Naive thymus-derived CD4-positive, alpha-beta T cell (primary cell): ENCODE measurements around the gene DBI. TPM values are rescaled to one million over a fixed set of nuclear protein-coding genes. Genes with fewer than 3 reads are reported as not detected.
"Not testable (repeated sequence)": the region's sequence is repeated elsewhere in the genome, so short reads cannot be mapped to it uniquely, and the experiment has no call there.

ENCODE experiments used
- ATAC-seq: fragments of 150-1000 bp; cut with Tn5 transposase; 2 replicates; pipeline ENCODE4 v1.10.0; 2021; ENCODE audit warnings: mild to moderate bottlenecking, moderate library complexity
- CTCF ChIA-PET: fragments of 350-600 bp; sonication (Branson Sonifier 250); formaldehyde crosslinking; loops from one replicate; lab custom pipeline; 2021; ENCODE audit warnings: antibody characterized with exemption; lab: Charles Lee
- POLR2A ChIA-PET: fragments of 350-600 bp; sonication (Branson Sonifier 250); formaldehyde crosslinking; loops from one replicate; lab custom pipeline; 2021; ENCODE audit warnings: antibody characterized with exemption, inconsistent platforms; lab: Charles Lee
- DNase-seq, 9 donors: peaks; one replicate each; pipeline versions ENCODE4 v3.0.0 to v3.0.0-alpha.2; 2020 to 2022; ENCODE audit warnings: mixed read lengths in 1 of 9
- H3K27ac ChIP-seq: one replicate; pipeline ENCODE4 v1.7.0; 2013; ENCODE audit warnings: mild to moderate bottlenecking, low read depth, low read length, moderate library complexity
- H3K27me3 ChIP-seq, 2 donors: one replicate each; pipeline ENCODE4 v1.7.0; 2013; ENCODE audit warnings: low read length in 2 of 2, mild to moderate bottlenecking in 2 of 2, moderate library complexity in 2 of 2; ENCODE audit not compliant: control insufficient read depth in 2 of 2, insufficient read depth in 2 of 2
- H3K36me3 ChIP-seq, 3 experiments: 1 replicate in 2 of 3; 2 replicates in 1 of 3; pipeline ENCODE4 v1.7.0; 2013; ENCODE audit warnings: low read length in 3 of 3, mild to moderate bottlenecking in 3 of 3, moderate library complexity in 1 of 3; ENCODE audit not compliant: insufficient read depth in 3 of 3, control insufficient read depth in 2 of 3
- H3K4me1 ChIP-seq, 2 donors: one replicate each; pipeline ENCODE4 v1.7.0; 2013; ENCODE audit warnings: low read length in 2 of 2, mild to moderate bottlenecking in 2 of 2, moderate library complexity in 1 of 2; ENCODE audit not compliant: control insufficient read depth in 2 of 2, insufficient read depth in 2 of 2
- H3K4me3 ChIP-seq: 2 replicates; pipeline ENCODE4 v1.7.0; 2013; ENCODE audit warnings: mild to moderate bottlenecking, low read length
- H3K9me3 ChIP-seq, 3 experiments: 1 replicate in 2 of 3; 2 replicates in 1 of 3; pipeline ENCODE4 v1.7.0; 2013; ENCODE audit warnings: low read length in 3 of 3; ENCODE audit not compliant: control insufficient read depth in 2 of 3
- H3K27ac Mint-ChIP-seq, 9 donors: one replicate each; pipeline ENCODE4 v1.8.0; 2020 to 2022; ENCODE audit warnings: mixed read lengths in 9 of 9, mild to moderate bottlenecking in 8 of 9, moderate library complexity in 5 of 9, inconsistent platforms in 2 of 9
- H3K27me3 Mint-ChIP-seq, 5 donors: one replicate each; pipeline ENCODE4 v1.8.0; 2021 to 2022; ENCODE audit warnings: mixed read lengths in 5 of 5, mild to moderate bottlenecking in 1 of 5
- H3K36me3 Mint-ChIP-seq, 5 donors: one replicate each; pipeline ENCODE4 v1.8.0; 2020 to 2022; ENCODE audit warnings: mixed read lengths in 5 of 5, mild to moderate bottlenecking in 3 of 5, inconsistent platforms in 1 of 5
- H3K4me1 Mint-ChIP-seq, 7 donors: one replicate each; pipeline ENCODE4 v1.8.0; 2020 to 2022; ENCODE audit warnings: mixed read lengths in 7 of 7, mild to moderate bottlenecking in 3 of 7, inconsistent platforms in 1 of 7
- H3K4me3 Mint-ChIP-seq, 10 donors: one replicate each; pipeline ENCODE4 v1.8.0; 2020 to 2022; ENCODE audit warnings: mild to moderate bottlenecking in 10 of 10, mixed read lengths in 10 of 10, moderate library complexity in 6 of 10, inconsistent platforms in 2 of 10
- H3K9me3 Mint-ChIP-seq, 11 donors: one replicate each; pipeline ENCODE4 v1.8.0; 2020 to 2022; ENCODE audit warnings: mixed read lengths in 11 of 11, mild to moderate bottlenecking in 4 of 11, inconsistent platforms in 1 of 11, moderate library complexity in 1 of 11
- intact Hi-C, 2 donors: fragments of 100-400 bp; cut with micrococcal nuclease; formaldehyde crosslinking; loops; one replicate each; pipeline ENCODE4 v1.15.1; 2023
- polyA plus RNA-seq, 2 donors: library from polyadenylated mRNA; unstranded; fragments of 300-500 nt; fragmentation: Illumina TruSeq; gene quantifications; one replicate each; pipeline ENCODE4 v1.2.3, GENCODE V29; 2021
- total RNA-seq, 6 experiments: library from RNA in 5 of 6; stranded (reverse) in 5 of 6; gene quantifications; 1 replicate in 5 of 6; 2 replicates in 1 of 6; pipeline ENCODE4 v1.2.3 and lab custom pipeline; 2021 to 2026

DBI gene
- total and polyA plus RNA-seq, 7 experiments from 2014 or later: 29.3 to 253 (median 42.9) TPM

DNA sequence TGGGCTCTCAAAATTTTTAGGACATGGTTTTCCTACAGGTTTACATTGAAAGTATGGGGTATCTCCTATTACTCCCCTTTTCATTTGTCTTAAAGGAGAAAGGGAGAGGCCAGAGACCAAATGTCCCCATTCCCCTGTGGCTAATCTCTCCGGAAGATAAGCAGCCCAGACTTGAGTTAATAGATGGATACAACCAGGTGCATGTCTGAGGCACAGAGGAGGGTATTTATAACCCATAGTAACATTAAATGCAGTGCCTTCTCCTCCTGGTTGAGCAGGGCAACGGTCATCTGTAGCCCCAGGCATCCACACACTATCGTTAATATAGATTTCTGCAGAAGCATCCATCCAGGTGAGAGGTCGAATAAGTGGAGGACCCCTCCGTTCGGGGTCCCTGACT, 9.6 kb downstream of the DBI start:
- H3K4me1 Mint-ChIP-seq, H3K27me3 ChIP-seq, DNase-seq, ATAC-seq, POLR2A ChIA-PET, H3K4me3 ChIP-seq, H3K27ac Mint-ChIP-seq, H3K9me3 ChIP-seq, H3K27ac ChIP-seq, H3K4me1 ChIP-seq, intact Hi-C loops, CTCF ChIA-PET, H3K4me3 Mint-ChIP-seq: not testable (repeated sequence)
- peaks cover 6 to 23% (median 8%) of the 10 kb centered on the region in 3 experiments for H3K36me3 ChIP-seq
- H3K27me3 Mint-ChIP-seq: peaks cover 0 to 12% (median 0%) of the 10 kb centered on the region in 5 donors
- peaks cover 18 to 42% (median 38%) of the 10 kb centered on the region in 5 donors for H3K36me3 Mint-ChIP-seq
- H3K9me3 Mint-ChIP-seq: peaks cover 0 to 28% (median 12%) of the 10 kb centered on the region in 11 donors

DNA sequence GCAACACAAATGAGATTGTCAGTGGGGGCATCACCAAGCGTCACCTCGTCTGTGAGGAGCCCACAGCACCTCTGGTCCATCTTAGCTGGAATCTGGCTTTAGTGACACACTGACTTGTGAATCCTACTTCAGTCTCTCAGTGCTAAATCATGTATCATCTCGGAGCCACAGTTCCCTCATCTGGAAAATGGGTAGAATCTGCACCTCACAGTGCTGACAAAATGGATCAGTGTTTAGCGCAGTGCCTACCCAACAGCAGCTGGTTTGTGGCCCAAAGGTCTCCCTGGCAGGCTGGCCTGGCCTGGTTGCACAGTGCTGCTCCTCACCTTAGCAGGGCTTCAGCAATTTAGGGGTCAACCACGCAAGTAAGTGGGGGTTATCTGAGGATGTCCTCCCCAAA, 10.0 kb downstream of the DBI start:
- no peak overlapping the region for H3K4me3 ChIP-seq
- H3K4me1 ChIP-seq: no peaks in the 10 kb centered on the region
- H3K27me3 Mint-ChIP-seq: peaks cover 0 to 16% (median 0%) of the 10 kb centered on the region in 5 donors
- intact Hi-C loops: no loop called here
- peaks cover 0 to 6% (median 0%) of the 10 kb centered on the region in 3 experiments for H3K9me3 ChIP-seq
- DNase-seq (no peak), ATAC-seq (no peak)
- no peak overlapping the region for H3K4me3 Mint-ChIP-seq
- no peak overlapping the region for H3K27ac Mint-ChIP-seq
- ChIA-PET CTCF (no interaction called here), POLR2A (no interaction called here)
- H3K27ac ChIP-seq: no peak overlapping the region
- H3K27me3 ChIP-seq: no peaks in the 10 kb centered on the region
- H3K36me3 ChIP-seq: peaks cover 6 to 19% (median 6%) of the 10 kb centered on the region in 3 experiments
- H3K9me3 Mint-ChIP-seq: peaks cover 0 to 28% (median 12%) of the 10 kb centered on the region in 11 donors
- H3K36me3 Mint-ChIP-seq: peaks cover 18 to 38% (median 34%) of the 10 kb centered on the region in 5 donors
- no peaks in the 10 kb centered on the region for H3K4me1 Mint-ChIP-seq

DNA sequence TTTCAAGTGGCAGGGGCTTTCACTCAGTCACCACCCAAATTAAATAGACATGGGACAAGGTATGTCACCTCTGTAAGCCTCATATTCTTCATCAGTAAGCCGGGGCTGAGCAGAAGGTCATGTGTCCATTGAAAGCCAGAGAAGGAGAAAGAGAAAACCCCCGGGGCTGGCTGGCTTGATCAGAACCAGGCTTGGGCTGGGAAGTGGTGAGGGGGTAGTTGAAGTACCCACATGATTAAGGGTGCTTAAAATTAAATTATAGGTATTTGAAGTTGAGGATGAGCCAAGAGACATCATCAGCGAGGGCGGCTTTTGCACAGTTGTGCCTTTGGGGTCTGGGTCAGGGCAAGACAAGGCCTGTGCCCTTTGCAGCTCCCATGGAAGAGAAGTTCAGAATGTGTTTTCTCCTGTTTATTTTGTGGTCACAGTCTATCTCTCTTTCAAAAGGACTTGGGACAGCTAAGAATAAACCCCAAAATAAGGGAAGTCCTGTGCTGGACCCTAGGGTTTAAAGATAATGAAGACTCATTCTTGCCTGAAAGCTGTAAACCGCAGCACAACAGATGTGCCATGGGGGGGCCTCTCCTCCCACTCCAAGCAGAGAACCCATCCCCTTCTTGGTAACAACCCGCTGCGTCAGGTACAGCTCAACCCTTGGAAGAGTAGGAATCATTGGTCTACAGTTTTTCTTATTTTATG, 10.7 kb downstream of the DBI start:
- DNase-seq (no peak), ATAC-seq (no peak)
- Mint-ChIP-seq H3K27ac (no peak overlapping the region), H3K9me3 (peaks cover 0 to 23% (median 12%) of the 10 kb centered on the region in 11 donors), H3K36me3 (peaks cover 14 to 32% (median 27%) of the 10 kb centered on the region in 5 donors), H3K27me3 (peaks cover 0 to 21% (median 0%) of the 10 kb centered on the region in 5 donors), H3K4me1 (no peaks in the 10 kb centered on the region), H3K4me3 (no peak overlapping the region)
- ChIA-PET POLR2A (no interaction called here), CTCF (no interaction called here)
- H3K36me3 ChIP-seq: peaks cover 6 to 13% (median 6%) of the 10 kb centered on the region in 3 experiments
- H3K27ac ChIP-seq: no peak overlapping the region
- no peaks in the 10 kb centered on the region for H3K4me1 ChIP-seq
- peaks cover 0 to 6% (median 0%) of the 10 kb centered on the region in 3 experiments for H3K9me3 ChIP-seq
- H3K4me3 ChIP-seq: no peak overlapping the region
- H3K27me3 ChIP-seq: no peaks in the 10 kb centered on the region
- intact Hi-C loops: no loop called here

DNA sequence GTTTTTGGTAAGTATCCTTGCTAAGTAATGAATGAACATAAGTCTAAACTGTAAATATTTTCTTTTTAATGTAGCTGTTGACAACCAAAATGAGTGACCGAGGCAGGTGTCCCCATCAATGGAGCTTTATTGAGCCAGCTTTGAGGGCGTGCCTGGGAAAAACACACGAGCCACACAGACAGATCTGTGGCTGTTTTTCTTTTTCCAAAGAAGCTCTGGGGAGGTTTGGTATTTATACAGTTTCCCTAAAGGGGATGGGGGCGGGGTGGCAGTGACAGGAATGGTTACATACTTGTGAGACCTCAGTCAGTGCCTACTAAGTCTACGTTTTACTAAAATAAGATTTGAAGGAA, 11.2 kb downstream of the DBI start:
- intact Hi-C loops: no loop called here
- peaks cover 10 to 27% (median 22%) of the 10 kb centered on the region in 5 donors for H3K36me3 Mint-ChIP-seq
- ChIA-PET POLR2A (no interaction called here), CTCF (no interaction called here)
- Histone ChIP-seq H3K4me3 (no peak overlapping the region), H3K9me3 (peaks cover 0 to 6% (median 0%) of the 10 kb centered on the region in 3 experiments), H3K4me1 (no peaks in the 10 kb centered on the region), H3K27me3 (no peaks in the 10 kb centered on the region), H3K36me3 (peaks cover under 1 to 7% (median 6%) of the 10 kb centered on the region in 3 experiments), H3K27ac (no peak overlapping the region)
- peaks cover 0 to 22% (median 0%) of the 10 kb centered on the region in 5 donors for H3K27me3 Mint-ChIP-seq
- no peak overlapping the region for H3K27ac Mint-ChIP-seq
- ATAC-seq: no peak
- H3K4me3 Mint-ChIP-seq: no peak overlapping the region
- H3K4me1 Mint-ChIP-seq: no peaks in the 10 kb centered on the region
- no peak for DNase-seq
- H3K9me3 Mint-ChIP-seq: peaks cover 0 to 19% (median 10%) of the 10 kb centered on the region in 11 donors

DNA sequence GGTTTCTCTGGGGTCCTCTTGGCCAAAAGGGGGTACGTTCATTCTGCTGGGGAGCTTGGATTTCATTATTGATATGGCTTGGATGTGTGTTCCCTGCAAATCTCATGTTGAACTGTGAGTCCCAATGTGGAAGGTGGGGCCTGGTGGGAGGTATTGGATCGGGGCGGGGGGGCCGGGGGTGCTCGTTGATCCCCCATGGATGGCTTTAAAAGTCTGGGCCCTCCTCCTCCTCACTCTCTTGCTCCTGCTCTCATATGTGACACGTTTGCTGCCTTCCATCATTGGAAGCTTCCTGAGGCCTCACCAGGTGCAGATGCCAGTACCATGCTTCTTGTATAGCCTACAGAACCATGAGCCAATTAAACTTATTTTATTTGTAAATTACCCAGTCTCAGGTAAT, 11.8 kb downstream of the DBI start:
- no peak overlapping the region for H3K4me3 Mint-ChIP-seq
- DNase-seq (no peak), ATAC-seq (no peak)
- POLR2A ChIA-PET: interaction anchor here (0.6 kb wide), 1 partner anchor 16 kb away, joined by 3 read pairs; no protein-coding TSS in a partner anchor
- H3K36me3 Mint-ChIP-seq: peaks cover 8 to 21% (median 16%) of the 10 kb centered on the region in 5 donors
- no peak overlapping the region for H3K27ac Mint-ChIP-seq
- H3K27ac ChIP-seq: no peak overlapping the region
- H3K27me3 ChIP-seq: no peaks in the 10 kb centered on the region
- H3K9me3 ChIP-seq: peaks cover 0 to under 1% (median 0%) of the 10 kb centered on the region in 3 experiments
- peaks cover 0 to 16% (median 7%) of the 10 kb centered on the region in 11 donors for H3K9me3 Mint-ChIP-seq
- peaks cover 0 to 3% (median 1%) of the 10 kb centered on the region in 3 experiments for H3K36me3 ChIP-seq
- CTCF ChIA-PET: no interaction called here
- H3K4me1 Mint-ChIP-seq: no peaks in the 10 kb centered on the region
- intact Hi-C loops: no loop called here
- peaks cover 0 to 22% (median 0%) of the 10 kb centered on the region in 5 donors for H3K27me3 Mint-ChIP-seq
- no peaks in the 10 kb centered on the region for H3K4me1 ChIP-seq
- H3K4me3 ChIP-seq: no peak overlapping the region

DNA sequence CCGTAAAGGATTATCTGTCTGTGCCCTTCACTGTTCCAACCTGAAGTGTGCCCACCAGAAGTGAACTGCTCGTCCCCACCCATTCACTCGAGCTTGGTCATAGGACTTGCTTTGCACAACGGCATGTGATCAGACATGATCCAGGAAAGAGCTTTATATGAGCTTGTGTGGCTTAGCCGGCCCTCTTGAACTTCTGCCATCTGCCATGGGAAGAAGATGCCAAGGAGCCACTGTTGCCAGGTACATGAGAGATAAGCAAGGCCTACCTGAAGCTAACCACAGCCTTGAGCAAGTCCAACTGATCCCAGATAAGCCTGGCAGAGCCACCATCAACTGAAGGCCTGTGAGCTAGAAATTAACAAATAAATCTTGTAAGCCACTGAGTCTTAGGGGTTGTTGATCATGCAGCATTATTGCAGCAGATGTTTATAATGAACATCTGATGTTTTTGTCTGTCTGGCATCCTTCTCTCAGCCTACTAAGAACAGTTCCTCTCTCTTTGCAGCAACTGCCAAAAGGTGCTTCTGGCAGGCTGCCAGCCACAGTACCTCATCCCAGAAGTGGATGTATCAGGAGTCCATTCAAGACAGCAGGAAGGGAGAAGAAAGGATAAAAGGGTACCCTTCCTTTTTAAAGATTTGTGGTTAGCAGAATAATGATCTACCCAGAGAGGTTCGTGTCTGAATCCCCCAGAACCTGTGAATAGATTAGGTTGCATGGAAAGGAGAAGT, 16.8 kb downstream of the DBI start:
- no peak for ATAC-seq

More for the DNA sequence above, 16.8 kb downstream of the DBI start:
- peaks cover 0 to 4% (median 0%) of the 10 kb centered on the region in 11 donors for H3K9me3 Mint-ChIP-seq
- peaks cover 0 to 5% (median 0%) of the 10 kb centered on the region in 5 donors for H3K36me3 Mint-ChIP-seq
- no peaks in the 10 kb centered on the region for H3K9me3 ChIP-seq
- no peaks in the 10 kb centered on the region for H3K27me3 ChIP-seq
- intact Hi-C loops: no loop called here
- no peaks in the 10 kb centered on the region for H3K4me1 ChIP-seq
- no peak overlapping the region for H3K27ac ChIP-seq
- DNase-seq: no peak
- H3K27me3 Mint-ChIP-seq: peaks cover 8 to 32% (median 10%) of the 10 kb centered on the region in 5 donors
- H3K36me3 ChIP-seq: no peaks in the 10 kb centered on the region
- CTCF ChIA-PET: no interaction called here
- peaks cover 0 to 7% (median 0%) of the 10 kb centered on the region in 7 donors for H3K4me1 Mint-ChIP-seq
- POLR2A ChIA-PET: interaction anchor here (1.1 kb wide), 1 partner anchor 16 kb away, joined by 3 read pairs; no protein-coding TSS in a partner anchor
- no peak overlapping the region for H3K4me3 Mint-ChIP-seq
- H3K27ac Mint-ChIP-seq: no peak overlapping the region
- no peak overlapping the region for H3K4me3 ChIP-seq
